ENCODE data around the gene VPS18.

- TF ChIP-seq POLR2A (IDR thresholded peaks at IDR 0.05; ENCODE audit: low read depth, low read length) (no peak), POLR2AphosphoS5 (IDR thresholded peaks at IDR 0.05; ENCODE audit: insufficient read depth, low read depth, low read length) (no peak), CTCF (IDR thresholded peaks at IDR 0.05; ENCODE audit: extremely low read depth in 1 of 2, insufficient read depth in 1 of 2, low read depth in 1 of 2, low read length in 2 of 2) (no peak), EZH2 (IDR thresholded peaks at IDR 0.05; ENCODE audit: borderline replicate concordance, low read depth, low read length, severe bottlenecking) (no peak), FOS (IDR thresholded peaks at IDR 0.05; ENCODE audit: borderline replicate concordance, insufficient read depth, low read length) (no peak)
These were observed 49.6 kb upstream of the VPS18 start for GRCh38 chr15:40844696-40845030.

All from endothelial cell of umbilical vein (primary cell).